GM18498 (cell line): ENCODE data around the gene TSPOAP1.

Experiments used
- ATAC-seq: cut with Tn5 transposase; IDR thresholded peaks from one replicate; pipeline ENCODE4 v1.9.1; 2021; ENCODE audit warnings: mild to moderate bottlenecking, moderate library complexity; ENCODE audit not compliant: unreplicated experiment

Gene TSPOAP1

GRCh38 chr17:58265271-58265670, 63.3 kb downstream of the TSPOAP1 start:
- no peak for ATAC-seq

- no peak for ATAC-seq
These were observed 64.0 kb downstream of the TSPOAP1 start for GRCh38 chr17:58264407-58265103.

- ATAC-seq: no peak
These were observed 64.8 kb downstream of the TSPOAP1 start for GRCh38 chr17:58263773-58264172.

- ATAC-seq: no peak
These were observed 66.4 kb downstream of the TSPOAP1 start for GRCh38 chr17:58262149-58262548.

- no peak for ATAC-seq
These were observed 73.8 kb downstream of the TSPOAP1 start for GRCh38 chr17:58254803-58255202.

GRCh38 chr17:58253082-58253481, 75.5 kb downstream of the TSPOAP1 start:
- ATAC-seq: no peak

GRCh38 chr17:58252141-58252540, 76.5 kb downstream of the TSPOAP1 start:
- no peak for ATAC-seq
